ENCODE results near the gene OR6B1.

GRCh38 chr7:144049491-144049890 is 49.4 kb downstream of the OR6B1 start:
- TF ChIP-seq CTCF (IDR thresholded peaks at IDR 0.05) (no peak), POLR2A (IDR thresholded peaks at IDR 0.05) (no peak), EP300 (IDR thresholded peaks at IDR 0.05) (no peak)
